ENCODE measurements around the gene RAB11FIP3.

The RAB11FIP3 gene

GRCh38 chr16:496097-496886, 70.8 kb downstream of the RAB11FIP3 start:
- H3K4me3 ChIP-seq (ENCODE audit: low read depth, low read length), result no peak overlapping the region
- TF ChIP-seq CTCF (IDR thresholded peaks at IDR 0.05; ENCODE audit: borderline replicate concordance, insufficient read depth, low read depth, low read length), result no peak

GRCh38 chr16:497258-497657, 71.8 kb downstream of the RAB11FIP3 start:
- H3K4me3 ChIP-seq (ENCODE audit: low read depth, low read length), result no peak overlapping the region
- no peak for TF ChIP-seq CTCF (IDR thresholded peaks at IDR 0.05; ENCODE audit: borderline replicate concordance, insufficient read depth, low read depth, low read length)

- H3K4me3 ChIP-seq (ENCODE audit: low read depth, low read length), result no peak overlapping the region
- TF ChIP-seq CTCF (IDR thresholded peaks at IDR 0.05; ENCODE audit: borderline replicate concordance, insufficient read depth, low read depth, low read length), result no peak
These were observed 74.5 kb downstream of the RAB11FIP3 start for GRCh38 chr16:499924-500323.

GRCh38 chr16:500709-501108, 75.3 kb downstream of the RAB11FIP3 start:
- H3K4me3 ChIP-seq (ENCODE audit: low read depth, low read length), result no peak overlapping the region
- no peak for TF ChIP-seq CTCF (IDR thresholded peaks at IDR 0.05; ENCODE audit: borderline replicate concordance, insufficient read depth, low read depth, low read length)

GRCh38 chr16:502179-502943, 76.9 kb downstream of the RAB11FIP3 start:
- TF ChIP-seq CTCF (IDR thresholded peaks at IDR 0.05; ENCODE audit: borderline replicate concordance, insufficient read depth, low read depth, low read length), result no peak

GRCh38 chr16:503150-504071, 78.0 kb downstream of the RAB11FIP3 start:
- TF ChIP-seq CTCF (IDR thresholded peaks at IDR 0.05; ENCODE audit: borderline replicate concordance, insufficient read depth, low read depth, low read length), result no peak

More at GRCh38 chr16:502179-502943, 76.9 kb downstream of the RAB11FIP3 start:
- H3K4me3 ChIP-seq (ENCODE audit: low read depth, low read length), result no peak overlapping the region

More at GRCh38 chr16:503150-504071, 78.0 kb downstream of the RAB11FIP3 start:
- H3K4me3 ChIP-seq (ENCODE audit: low read depth, low read length), result no peak overlapping the region
